Measurements from ENCODE around the gene KRT25.
A peak's percentile ranks its signal among the peaks of the same experiment; 100 is the strongest.

The KRT25 gene

GRCh38 chr17:40755231-40755630, at the start of gene KRT25:
TSS of gene KRT25 (minus strand) at chr17:40755331. CDS start at chr17:40755271, 60 bp downstream.
- DNase-seq = no peak

- DNase-seq = peak; percentile 78 to 79
Observed at GRCh38 chr17:40803617-40804082, 48.5 kb upstream of the KRT25 start.

- DNase-seq = no peak
Observed at GRCh38 chr17:40801157-40801556, 46.0 kb upstream of the KRT25 start.

DNA sequence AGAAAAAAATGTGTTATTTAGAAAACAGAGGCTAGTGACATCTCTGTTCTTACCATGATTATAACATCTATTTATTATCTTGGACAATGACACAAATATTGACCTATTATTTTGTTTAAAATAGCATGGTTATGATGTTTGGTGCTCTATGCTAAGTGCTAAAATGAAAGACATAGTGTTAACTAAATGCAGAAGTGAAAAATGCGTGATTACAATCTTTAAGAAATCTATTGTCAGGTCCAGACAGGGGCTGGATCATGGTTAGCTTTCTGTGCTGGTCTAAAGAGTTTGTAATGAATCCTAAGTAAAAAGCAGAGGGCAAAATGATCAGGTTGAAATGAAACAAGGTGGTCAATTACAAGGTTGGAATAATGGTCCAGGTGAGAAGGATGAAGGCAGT, 45.2 kb upstream of the KRT25 start:
- no peak for DNase-seq

DNA sequence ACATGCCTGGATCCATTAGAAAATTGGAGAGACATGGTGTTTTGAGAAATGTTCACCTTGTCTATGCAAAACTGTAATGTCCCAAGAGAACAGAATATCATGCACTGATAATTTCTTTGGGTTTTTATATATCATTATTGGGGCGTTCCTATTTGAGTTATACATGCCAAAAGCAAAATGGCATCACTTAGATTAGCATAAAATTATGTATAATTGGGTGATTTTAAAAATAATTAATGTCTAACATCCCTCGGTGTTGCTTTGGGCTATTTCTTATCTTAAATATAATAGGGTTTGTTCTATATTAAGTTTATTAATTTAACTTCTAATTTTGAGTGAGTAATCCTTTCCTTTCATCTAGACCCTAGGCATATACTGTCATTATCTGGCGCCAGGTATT, 44.7 kb upstream of the KRT25 start, which contains the start of gene KRT28:
Gene KRT28 (minus strand): TSS at position 101 of the 400 bp plus-strand sequence. CDS start 66 bp downstream, at position 35.
- DNase-seq = no peak

DNA sequence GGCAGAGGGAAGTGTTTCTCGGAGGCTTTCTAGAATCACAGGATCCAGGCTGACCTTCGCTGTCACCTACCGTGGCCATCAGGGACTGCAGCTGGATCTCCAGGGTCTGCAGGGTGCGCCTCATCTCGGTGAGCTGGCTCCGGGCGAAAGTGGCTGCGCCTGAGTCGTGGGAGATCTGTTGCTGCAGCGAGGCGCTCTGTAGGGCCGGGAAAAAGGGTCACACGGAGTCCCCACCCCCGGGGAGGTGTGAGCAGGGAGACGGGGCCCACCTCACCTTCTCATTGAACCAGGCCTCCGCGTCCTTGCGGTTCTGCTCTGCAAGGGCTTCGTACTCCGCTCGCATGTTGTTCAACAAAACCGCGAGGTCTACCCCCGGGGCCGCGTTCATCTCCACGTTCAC, 41.7 kb upstream of the KRT25 start:
- no peak for DNase-seq

DNA sequence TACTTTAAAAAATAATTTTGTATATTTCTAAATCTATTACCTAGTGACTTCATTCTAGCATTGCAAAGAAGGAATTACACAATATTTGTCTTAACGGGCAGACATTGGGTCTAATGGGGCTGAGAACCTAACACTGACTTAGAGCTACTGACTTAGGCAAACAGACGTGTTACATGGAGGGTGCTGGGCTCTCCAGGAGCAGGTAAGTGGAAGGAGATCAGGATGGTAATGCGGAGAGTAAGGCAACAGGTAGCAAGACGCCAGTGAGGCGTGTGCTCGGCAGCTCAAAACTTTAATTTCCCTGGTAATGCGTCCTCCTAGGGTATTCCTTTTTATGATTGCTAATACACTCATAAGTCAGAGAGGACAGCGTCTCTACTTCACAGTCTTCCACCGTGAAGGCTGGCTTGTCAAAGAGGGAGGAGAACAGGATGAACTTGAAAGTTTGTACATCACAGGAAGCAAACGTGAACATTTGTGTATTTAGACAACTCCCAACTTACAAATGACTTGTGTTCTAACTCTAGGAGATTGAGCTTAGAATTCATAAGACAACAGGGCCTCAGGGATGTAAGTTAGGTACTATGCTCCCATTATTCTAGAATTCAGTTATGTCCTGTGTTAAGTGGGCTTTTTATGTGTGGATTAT, 40.0 kb upstream of the KRT25 start:
- DNase-seq = no peak

DNA sequence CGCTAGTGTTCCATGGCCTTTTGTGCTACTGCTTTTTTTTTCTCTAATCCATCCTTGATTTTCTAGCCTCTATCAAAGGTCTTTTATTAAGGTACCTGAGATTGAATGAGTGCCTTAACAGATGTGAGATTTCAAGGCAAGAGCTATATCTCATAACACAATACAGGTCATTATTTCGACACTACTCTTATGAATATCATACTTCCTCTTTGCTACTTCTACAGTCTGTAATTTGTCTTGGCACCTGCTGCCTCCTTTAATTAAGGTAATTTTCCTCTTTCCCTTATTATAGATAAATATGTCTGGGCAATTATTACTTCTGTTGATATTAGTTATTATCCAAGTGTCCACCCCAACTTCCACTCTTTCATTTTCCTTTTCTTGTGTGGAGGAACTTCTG, 39.3 kb upstream of the KRT25 start:
- no peak for DNase-seq

DNA sequence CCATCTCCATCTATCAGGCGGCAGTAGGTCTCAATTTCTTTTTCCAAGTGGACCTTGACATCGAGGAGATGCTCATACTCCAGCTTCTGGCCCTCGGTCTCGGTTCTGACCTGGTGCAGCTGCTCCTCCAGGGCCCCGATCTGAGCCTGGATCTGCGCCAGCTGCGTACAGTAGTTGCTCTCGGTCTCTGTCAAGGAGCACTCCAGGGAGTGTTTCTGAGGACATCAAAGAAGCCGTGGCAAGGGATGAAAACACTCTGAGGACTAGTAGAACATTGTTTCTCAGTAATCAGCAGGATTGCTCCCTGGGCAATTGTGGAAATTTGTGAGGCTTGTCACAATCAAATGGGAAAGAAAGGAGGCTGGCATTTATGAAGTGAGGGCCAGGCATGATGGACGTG, 38.7 kb upstream of the KRT25 start:
- no peak for DNase-seq

GRCh38 chr17:40791787-40792436, 36.8 kb upstream of the KRT25 start:
- no peak for DNase-seq

GRCh38 chr17:40791111-40791510, 36.0 kb upstream of the KRT25 start:
- DNase-seq = no peak

DNA sequence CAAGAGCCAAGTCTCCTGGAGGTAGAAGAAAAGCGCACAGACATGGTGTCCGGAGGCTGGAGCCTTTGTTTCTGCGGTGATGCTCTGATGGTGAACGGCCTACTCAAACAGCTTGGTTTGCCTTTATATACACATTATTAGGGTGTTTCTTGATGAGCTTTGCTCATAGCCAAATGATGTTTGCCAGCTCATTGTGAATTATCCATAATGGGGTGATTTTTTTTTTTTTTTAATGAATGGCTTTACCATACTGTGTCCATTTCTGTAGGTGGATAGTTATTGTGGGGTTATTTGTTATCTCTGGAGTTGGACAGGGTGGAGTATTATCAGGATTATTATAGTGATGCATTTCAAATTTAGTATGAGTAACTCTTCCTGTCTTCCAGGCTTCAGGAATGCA, 27.3 kb upstream of the KRT25 start, which contains the start of gene KRT27:
Gene KRT27 (minus strand): TSS at position 101 of the 400 bp plus-strand sequence. CDS start 57 bp downstream, at position 44.
- DNase-seq = no peak

DNA sequence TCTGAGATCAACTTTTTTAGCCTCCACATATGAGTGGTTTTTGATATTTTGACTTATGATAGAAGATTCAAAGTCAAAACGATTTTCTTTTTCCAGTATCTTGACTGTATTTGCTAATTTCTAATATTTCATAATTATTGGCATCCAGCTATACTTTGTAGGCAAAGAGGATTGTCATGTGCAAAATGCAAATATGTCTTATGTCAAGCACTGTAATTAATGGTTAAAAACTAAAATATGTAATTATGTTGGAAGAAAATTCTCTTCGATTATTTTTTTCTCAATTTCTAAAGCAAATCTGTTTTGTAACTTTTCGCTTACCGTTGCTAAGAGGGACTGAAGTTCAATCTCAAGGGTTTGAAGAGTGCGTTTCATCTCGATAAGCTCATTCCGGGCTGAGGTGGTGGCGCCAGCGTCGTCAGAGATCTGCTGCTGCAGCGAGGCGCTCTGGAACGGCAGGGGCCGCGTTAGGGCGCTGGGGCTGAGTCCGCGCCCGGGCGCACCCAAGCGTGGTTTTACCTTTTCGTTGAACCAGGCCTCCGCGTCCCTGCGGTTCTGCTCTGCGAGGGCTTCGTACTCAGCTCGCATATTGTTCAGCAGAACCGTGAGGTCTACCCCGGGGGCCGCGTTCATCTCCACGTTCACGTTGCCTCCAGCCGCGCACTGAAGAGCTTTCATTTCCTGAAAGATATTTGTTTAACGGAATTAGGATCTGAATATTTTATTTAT, 24.2 kb upstream of the KRT25 start:
- DNase-seq = peak; percentile 9 to 12

GRCh38 chr17:40778461-40778860, 23.3 kb upstream of the KRT25 start:
- no peak for DNase-seq

DNA sequence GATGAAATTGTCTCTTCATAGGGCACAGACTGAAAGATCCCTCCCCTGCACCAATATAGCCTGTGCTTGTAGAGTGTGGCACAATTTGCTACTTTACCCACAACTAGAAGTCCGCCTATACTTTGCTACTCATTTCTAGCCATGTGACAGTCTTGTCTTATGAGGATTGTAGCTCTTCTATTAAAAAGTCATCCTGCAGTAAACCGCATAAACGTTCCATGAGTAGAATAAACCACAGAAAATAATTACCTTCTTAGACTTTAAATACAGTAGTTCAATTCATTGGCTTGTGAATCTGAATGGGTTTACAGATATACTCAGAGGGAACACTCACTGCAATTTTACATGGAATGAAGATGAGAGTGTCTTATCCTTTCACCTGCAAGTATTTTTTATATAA, 22.8 kb upstream of the KRT25 start:
- no peak for DNase-seq

GRCh38 chr17:40777459-40777858, 22.3 kb upstream of the KRT25 start:
- DNase-seq = no peak

DNA sequence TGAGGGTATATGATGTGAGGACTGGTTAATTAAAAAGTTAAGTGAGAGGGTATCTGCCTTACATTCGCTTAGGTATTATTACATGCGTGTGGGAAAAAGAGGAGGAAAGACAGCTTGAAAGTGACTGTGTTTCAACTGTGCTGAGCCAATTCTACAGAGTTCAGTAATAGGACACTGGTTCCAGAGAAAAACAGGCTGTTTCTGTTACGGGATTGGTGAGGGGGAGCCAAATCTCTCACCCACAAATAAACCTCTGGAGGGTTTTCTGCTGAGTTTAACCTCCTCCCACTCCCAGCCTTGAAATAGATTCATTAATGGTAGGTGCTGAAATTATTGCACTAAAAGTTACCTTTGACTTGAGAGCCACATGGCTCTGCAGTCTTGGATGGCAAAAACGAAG, 20.8 kb upstream of the KRT25 start:
- no peak for DNase-seq

DNA sequence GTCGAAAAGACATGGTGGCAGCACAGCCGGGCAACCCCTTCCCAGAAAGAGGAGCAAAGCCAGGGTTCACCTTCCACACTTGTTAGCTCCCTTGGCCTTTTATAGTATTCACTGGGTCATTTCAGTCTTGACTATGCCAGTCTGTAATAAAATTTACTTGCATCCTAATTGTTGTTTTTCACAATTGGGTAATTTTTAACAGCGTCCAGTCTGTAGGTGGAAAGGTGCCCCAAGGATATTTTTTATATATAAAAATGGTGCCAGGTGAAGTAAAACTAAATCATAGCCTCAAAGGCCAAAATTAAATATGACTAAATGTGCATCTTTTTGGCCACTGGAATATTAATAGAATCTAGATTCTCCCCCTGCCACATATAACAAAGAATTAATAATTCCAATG, 17.0 kb upstream of the KRT25 start, which contains the start of gene KRT26:
Gene KRT26 (minus strand): TSS at position 101 of the 400 bp plus-strand sequence. CDS start 88 bp downstream, at position 13.
- DNase-seq = no peak

DNA sequence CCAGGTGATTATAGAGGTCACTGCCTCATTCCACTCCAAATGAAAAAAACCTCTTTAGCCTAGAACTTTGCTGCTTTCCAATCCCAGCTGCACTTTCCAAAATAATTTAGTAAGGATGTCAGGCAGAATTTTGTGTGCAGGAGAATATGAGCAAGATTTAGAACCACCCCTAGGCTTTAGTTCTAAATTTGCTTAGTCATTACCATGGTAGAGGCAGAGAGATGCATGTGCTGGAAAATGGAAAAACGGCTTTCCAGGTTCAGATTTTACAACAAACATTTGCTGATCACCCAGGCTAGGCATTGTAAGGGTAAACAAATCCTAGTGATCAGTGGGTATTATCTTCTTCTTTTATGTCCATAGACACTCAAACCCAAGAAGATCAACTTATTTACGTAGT, 10.5 kb upstream of the KRT25 start:
- no peak for DNase-seq

DNA sequence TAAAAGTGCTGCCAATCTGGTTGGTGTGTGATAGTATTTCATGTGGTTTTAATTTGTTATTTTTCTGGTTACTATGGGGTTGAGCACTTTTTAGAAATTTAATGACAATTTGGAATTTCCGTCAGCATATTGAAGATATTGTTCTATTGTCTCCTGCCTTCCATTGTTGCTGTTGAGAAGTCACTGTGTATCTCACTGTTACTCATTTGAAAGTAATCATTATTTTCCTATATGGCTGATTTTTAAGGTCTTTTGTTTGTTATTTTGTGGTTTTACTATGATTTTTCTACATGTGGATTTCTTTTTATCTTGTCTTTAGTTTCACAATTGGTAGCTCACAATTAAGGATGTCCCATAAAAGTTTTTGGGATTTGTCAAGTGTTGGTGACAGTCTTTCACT, 8.6 kb upstream of the KRT25 start:
- DNase-seq = no peak

- DNase-seq = no peak
Observed at GRCh38 chr17:40760105-40761016, 5.2 kb upstream of the KRT25 start.

- no peak for DNase-seq
Observed at GRCh38 chr17:40753804-40754203, 1.3 kb downstream of the KRT25 start.

GRCh38 chr17:40751065-40751464, 4.1 kb downstream of the KRT25 start:
- no peak for DNase-seq

Data from stimulated activated CD4-positive, alpha-beta T cell treated with anti-CD3 and anti-CD28 coated beads, Interleukin-2, amount 100 ng/mL, for 48 hours (primary cell).